KOPT-K1 (cell line): ENCODE measurements around the gene MGAT2.
"Not testable (repeated sequence)": the region's sequence is repeated elsewhere in the genome, so short reads cannot be mapped to it uniquely, and the experiment has no call there.

Source experiments
- H3K27ac ChIP-seq: fragments of 200-600 bp; sonication (generic); 2 replicates; pipeline ENCODE4 v1.5.1; 2016; ENCODE audit warnings: antibody characterized with exemption, mild to moderate bottlenecking, low read depth, low read length; ENCODE audit not compliant: poor library complexity, severe bottlenecking
- H3K36me3 ChIP-seq: fragments of 200-600 bp; sonication (generic); 2 replicates; pipeline ENCODE4 v1.5.1; 2017; ENCODE audit warnings: antibody characterized with exemption, mild to moderate bottlenecking, low read length, moderate library complexity; ENCODE audit not compliant: insufficient read depth
- H3K9me3 ChIP-seq: fragments of 200-600 bp; sonication (generic); 2 replicates; pipeline ENCODE4 v1.5.1; 2017; ENCODE audit warnings: antibody characterized with exemption, low read length, mild to moderate bottlenecking; ENCODE audit not compliant: insufficient read depth, poor library complexity, severe bottlenecking

The MGAT2 gene

GRCh38 chr14:49623387-49623786, 2.8 kb downstream of the MGAT2 start:
- no peaks in the 10 kb centered on the region for H3K9me3 ChIP-seq
- peaks cover 55% of the 10 kb centered on the region for H3K36me3 ChIP-seq
- no peak overlapping the region for H3K27ac ChIP-seq

- peaks cover 47% of the 10 kb centered on the region for H3K36me3 ChIP-seq
- no peak overlapping the region for H3K27ac ChIP-seq
- no peaks in the 10 kb centered on the region for H3K9me3 ChIP-seq
Observed at GRCh38 chr14:49623941-49624839, 3.6 kb downstream of the MGAT2 start.

GRCh38 chr14:49633640-49634546, 13.3 kb downstream of the MGAT2 start:
- Histone ChIP-seq H3K9me3 (no peaks in the 10 kb centered on the region), H3K36me3 (peaks cover 36% of the 10 kb centered on the region), H3K27ac (peak overlapping the region; percentile 83)

GRCh38 chr14:49634547-49635334, 14.1 kb downstream of the MGAT2 start, which contains the start of gene DNAAF2:
DNAAF2 (minus strand) TSS chr14:49635244; CDS start chr14:49635149, 95 bp downstream.
- H3K9me3 ChIP-seq: no peaks in the 10 kb centered on the region
- peak within 1 kb of the TSS; percentile 83 for H3K27ac ChIP-seq
- peaks cover 44% of the 10 kb centered on the region for H3K36me3 ChIP-seq

GRCh38 chr14:49636866-49637265, 16.3 kb downstream of the MGAT2 start:
- no peaks in the 10 kb centered on the region for H3K9me3 ChIP-seq
- H3K27ac ChIP-seq: no peak overlapping the region
- peaks cover 52% of the 10 kb centered on the region for H3K36me3 ChIP-seq

- Histone ChIP-seq H3K9me3 (no peaks in the 10 kb centered on the region), H3K27ac (no peak overlapping the region), H3K36me3 (peaks cover 57% of the 10 kb centered on the region)
Observed at GRCh38 chr14:49637534-49638078, 17.0 kb downstream of the MGAT2 start.

GRCh38 chr14:49640540-49641417, 20.2 kb downstream of the MGAT2 start:
- H3K27ac ChIP-seq: no peak overlapping the region
- H3K36me3 ChIP-seq: peaks cover 79% of the 10 kb centered on the region
- H3K9me3 ChIP-seq: no peaks in the 10 kb centered on the region

GRCh38 chr14:49641697-49642129, 21.1 kb downstream of the MGAT2 start:
- Histone ChIP-seq H3K9me3 (no peaks in the 10 kb centered on the region), H3K27ac (no peak overlapping the region), H3K36me3 (peaks cover 85% of the 10 kb centered on the region)

GRCh38 chr14:49642163-49642562, 21.6 kb downstream of the MGAT2 start:
- H3K27ac ChIP-seq: no peak overlapping the region
- H3K36me3 ChIP-seq: peaks cover 86% of the 10 kb centered on the region
- no peaks in the 10 kb centered on the region for H3K9me3 ChIP-seq

GRCh38 chr14:49653508-49653907, 32.9 kb downstream of the MGAT2 start:
- H3K36me3 ChIP-seq: peaks cover 75% of the 10 kb centered on the region
- no peaks in the 10 kb centered on the region for H3K9me3 ChIP-seq
- no peak overlapping the region for H3K27ac ChIP-seq

GRCh38 chr14:49654511-49654910, 33.9 kb downstream of the MGAT2 start:
- Histone ChIP-seq H3K9me3 (no peaks in the 10 kb centered on the region), H3K36me3 (peaks cover 74% of the 10 kb centered on the region), H3K27ac (no peak overlapping the region)

GRCh38 chr14:49657500-49657899, 36.9 kb downstream of the MGAT2 start:
- H3K27ac ChIP-seq, H3K9me3 ChIP-seq: not testable (repeated sequence)
- peaks cover 77% of the 10 kb centered on the region for H3K36me3 ChIP-seq

- Histone ChIP-seq H3K36me3 (peaks cover 74% of the 10 kb centered on the region), H3K9me3 (no peaks in the 10 kb centered on the region), H3K27ac (no peak overlapping the region)
Observed at GRCh38 chr14:49659526-49660455, 39.2 kb downstream of the MGAT2 start.
